ENCODE data around the gene PARP4.
"Not testable (repeated sequence)": the region's sequence is repeated elsewhere in the genome, so short reads cannot be mapped to it uniquely, and the experiment has no call there.

PARP4 gene

GRCh38 chr13:24443366-24443765 is 69.2 kb downstream of the PARP4 start:
- DNase-seq, result no peak

DNA sequence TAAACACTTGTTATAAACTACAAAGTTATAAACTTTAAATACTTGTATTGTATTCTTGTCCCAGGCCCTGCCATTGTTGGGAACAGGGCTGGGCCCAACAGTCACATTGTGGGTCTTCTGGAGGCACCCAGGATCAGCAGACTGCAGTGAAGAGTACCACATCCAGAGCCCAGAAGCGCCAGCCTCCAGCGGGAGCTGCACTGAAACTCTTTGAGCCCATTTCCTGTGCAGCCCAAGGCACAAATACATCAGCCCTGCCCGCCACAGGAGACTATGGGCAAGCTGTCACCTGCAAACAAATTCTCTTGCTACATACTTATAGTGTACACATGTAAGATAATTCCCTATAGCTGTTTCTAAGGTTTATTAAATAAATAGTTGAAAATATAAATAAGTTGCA is 86.5 kb downstream of the PARP4 start:
- DNase-seq, result not testable (repeated sequence)

GRCh38 chr13:24419668-24420067 is 92.9 kb downstream of the PARP4 start:
- DNase-seq, result peak; percentile 54

GRCh38 chr13:24407844-24408243 is 104.7 kb downstream of the PARP4 start:
- DNase-seq, result no peak

- no peak for DNase-seq
These were observed 106.1 kb downstream of the PARP4 start for GRCh38 chr13:24406524-24406923.

DNA sequence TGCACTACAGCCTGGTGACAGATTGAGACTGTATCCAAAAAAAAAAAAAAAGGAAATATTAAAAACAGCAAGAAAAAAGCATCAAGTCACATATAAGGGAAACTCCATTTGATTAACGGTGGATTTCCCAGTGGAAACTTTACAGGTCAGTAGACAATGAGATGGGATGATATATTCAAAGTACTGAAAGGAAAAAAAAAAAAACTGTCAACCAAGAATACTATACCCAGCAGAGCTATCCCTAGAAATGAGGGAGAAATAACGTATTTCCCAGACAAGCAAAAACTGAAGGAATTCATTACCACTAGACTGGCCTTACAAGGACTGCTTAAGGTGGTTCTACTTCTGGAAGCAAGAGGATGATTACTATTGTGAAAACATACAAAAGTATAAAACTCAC is 115.8 kb downstream of the PARP4 start:
- no peak for DNase-seq

DNA sequence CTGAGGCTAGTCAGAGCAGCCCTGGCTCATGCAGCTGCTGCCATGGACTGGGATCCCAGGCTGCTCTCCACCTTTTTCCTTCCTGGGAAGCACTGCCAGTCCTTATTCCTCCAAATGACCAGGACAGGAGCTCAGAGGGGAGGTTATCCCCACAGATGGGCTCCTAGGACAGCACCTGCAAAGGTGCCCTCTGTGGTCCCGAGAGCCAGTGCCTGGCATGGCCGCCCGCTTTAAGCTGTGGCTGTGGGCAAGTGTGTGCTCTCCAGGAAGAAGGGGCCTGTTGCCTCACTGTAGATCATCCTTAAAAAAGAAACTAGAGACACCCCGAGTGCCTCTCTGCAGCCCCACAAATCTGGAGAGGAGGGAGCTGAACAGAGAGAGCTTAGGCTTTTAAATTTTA is 119.6 kb downstream of the PARP4 start:
- DNase-seq, result no peak

DNA sequence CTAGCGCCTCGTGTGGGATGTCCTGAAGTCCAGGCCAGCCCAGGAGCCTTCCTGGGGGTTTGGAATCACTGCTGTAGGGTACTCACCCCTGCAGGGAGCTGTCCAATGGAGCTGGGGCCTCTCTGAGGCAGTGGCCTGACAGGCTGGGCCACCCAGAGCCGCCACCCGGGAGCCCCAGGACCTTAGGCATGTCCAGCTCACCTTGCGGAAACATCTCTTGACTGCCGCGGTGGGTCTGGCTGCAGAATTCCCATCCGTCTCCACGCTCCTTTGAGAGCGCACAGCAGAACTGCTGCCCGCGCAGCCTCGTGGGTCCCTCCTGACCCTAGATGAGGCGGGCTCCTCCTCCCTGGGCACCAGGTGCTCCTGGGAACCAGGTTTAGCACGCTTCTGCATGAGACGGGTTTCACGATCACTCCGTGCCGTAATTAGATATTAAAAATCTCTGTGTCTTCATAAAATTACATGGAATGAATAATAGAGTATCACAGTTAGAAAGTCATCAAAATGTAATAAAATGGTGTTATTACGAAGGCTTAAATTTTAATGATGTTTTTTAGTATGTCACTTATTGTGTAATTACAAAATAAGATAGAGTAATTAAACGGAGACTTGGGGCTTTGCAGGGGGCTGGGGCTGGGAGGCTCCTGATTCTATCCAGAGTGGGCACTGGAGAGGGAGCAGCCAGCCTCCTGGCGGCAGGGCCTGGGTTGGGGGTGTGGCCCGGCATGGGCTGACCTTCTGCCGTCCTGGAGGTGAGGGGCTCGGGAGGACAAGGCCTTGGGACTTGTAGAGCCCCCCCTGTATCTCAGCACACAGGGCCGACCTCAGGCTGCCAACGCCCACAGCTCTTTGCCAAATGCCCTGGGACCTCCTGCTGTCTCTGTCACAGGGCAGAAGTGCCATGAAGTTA is 120.6 kb downstream of the PARP4 start:
- DNase-seq, result not testable (repeated sequence)

GRCh38 chr13:24390795-24391194 is 121.8 kb downstream of the PARP4 start:
- not testable (repeated sequence) for DNase-seq

DNA sequence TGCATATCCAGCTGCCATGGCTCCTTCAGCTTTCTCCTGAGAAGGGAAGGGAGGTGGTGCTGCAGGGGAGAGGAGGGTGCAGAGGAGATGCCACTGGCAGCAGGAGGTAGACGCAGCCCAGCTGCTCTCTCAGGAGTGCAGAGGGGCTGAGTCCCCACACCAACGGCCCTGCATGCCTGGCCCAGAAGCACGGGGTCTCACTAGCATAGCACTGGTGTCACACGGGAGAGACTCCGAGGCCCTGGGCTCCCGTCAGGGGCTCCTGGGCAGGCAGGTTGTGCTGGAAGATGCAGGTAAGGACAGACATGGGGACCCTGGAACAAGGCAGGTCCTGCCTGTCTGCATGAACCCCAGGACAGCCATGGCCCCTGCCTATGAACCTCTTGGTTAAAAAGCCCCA is 123.1 kb downstream of the PARP4 start:
- no peak for DNase-seq

- DNase-seq, result not testable (repeated sequence)
These were observed 123.8 kb downstream of the PARP4 start for GRCh38 chr13:24388743-24389142.

GRCh38 chr13:24386816-24387708 is 125.5 kb downstream of the PARP4 start:
- DNase-seq, result peak; percentile 43

GRCh38 chr13:24385902-24386301 is 126.7 kb downstream of the PARP4 start:
- DNase-seq, result no peak

- not testable (repeated sequence) for DNase-seq
These were observed 127.6 kb downstream of the PARP4 start for GRCh38 chr13:24384946-24385345.

DNA sequence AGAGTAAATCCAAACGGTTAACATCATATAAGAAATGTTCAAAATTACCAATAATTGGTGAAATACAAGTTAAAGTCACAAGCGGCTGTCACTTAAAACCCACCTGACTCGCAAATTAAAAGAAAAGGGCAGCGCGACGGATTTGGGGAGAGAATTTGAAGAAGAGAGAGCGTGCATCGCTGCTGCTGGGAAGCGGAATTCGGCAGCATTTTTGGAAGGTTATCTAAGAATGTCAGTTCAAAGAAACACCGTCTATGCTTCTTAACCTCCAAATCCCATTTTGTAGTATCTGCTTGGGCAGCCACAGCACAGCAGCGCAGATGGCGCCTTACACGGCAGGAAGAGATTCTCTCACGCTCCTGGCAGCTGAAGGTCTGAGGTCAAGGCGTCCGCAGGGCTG is 128.5 kb downstream of the PARP4 start:
- not testable (repeated sequence) for DNase-seq

DNA sequence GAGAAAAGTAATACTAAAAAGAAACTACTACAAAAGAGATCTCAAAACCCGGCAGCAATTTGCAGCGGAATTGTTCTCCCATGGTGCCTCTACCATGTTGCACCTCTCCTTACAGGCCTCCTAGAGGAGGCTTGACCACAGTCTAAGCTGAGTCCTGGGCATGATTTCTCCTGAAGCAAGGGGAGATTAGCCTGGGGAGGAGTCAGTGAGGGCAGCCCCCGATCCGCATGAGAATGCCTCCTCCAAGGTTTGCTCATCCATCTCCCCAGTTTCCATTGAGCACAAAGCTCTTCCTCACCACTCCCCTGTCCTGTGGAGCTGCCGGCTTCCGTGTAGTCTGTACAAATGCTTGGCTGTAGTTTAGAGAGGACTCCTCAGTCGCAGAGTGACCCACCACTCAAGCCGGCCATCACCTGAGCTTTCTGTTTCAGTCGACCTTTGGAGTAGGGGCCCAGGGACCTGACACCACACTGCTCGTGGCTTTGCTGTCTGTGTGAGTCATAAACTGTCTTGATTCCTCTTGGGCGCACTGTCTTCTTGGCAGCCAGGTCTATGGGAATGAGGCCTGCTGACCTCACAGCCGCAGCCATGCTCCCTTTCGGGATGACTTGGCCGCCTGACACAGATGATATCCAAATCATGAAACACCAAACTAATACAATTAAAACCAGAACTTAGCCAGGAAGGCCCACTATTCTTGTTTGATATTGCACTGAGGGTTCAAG is 130.9 kb downstream of the PARP4 start:
- DNase-seq, result peak; percentile 43

- DNase-seq, result not testable (repeated sequence)
These were observed 131.7 kb downstream of the PARP4 start for GRCh38 chr13:24380881-24381280.

GRCh38 chr13:24380227-24380626 is 132.4 kb downstream of the PARP4 start:
- not testable (repeated sequence) for DNase-seq

DNA sequence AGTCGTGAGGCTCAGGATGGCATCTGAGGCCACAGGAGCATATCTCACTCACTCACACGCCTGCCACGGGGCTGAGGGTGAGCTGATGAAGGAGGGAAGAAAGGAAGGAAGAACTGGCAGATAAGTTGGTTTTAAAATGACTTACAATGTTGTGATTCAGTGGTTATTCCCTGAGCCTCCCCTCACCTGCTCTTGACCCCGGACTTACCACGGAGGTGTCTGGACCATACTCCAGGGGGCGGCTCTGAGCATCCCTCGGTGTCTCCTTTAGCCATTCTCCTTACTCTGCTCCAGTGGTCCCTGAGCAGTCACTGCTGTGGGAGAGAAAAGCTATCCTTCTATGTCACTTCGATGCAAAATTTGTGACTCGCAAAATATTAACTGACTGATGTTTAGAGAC is 141.3 kb downstream of the PARP4 start:
- not testable (repeated sequence) for DNase-seq
